NCI-H345 treated with DMSO at 0.1 percent for 48 hours (cell line): Measurements from ENCODE around the gene MFSD2A.
A peak's percentile ranks its signal among the peaks of the same experiment; 100 is the strongest.
"Not testable (repeated sequence)": the region's sequence is repeated elsewhere in the genome, so short reads cannot be mapped to it uniquely, and the experiment has no call there.

ENCODE experiments used
- DNase-seq: peaks from one replicate; lab custom pipeline; 2025; ENCODE audit not compliant: unreplicated experiment; lab: John Stamatoyannopoulos, UW

MFSD2A gene

GRCh38 chr1:39940253-39940652 is 14.7 kb upstream of the MFSD2A start:
- no peak for DNase-seq

DNA sequence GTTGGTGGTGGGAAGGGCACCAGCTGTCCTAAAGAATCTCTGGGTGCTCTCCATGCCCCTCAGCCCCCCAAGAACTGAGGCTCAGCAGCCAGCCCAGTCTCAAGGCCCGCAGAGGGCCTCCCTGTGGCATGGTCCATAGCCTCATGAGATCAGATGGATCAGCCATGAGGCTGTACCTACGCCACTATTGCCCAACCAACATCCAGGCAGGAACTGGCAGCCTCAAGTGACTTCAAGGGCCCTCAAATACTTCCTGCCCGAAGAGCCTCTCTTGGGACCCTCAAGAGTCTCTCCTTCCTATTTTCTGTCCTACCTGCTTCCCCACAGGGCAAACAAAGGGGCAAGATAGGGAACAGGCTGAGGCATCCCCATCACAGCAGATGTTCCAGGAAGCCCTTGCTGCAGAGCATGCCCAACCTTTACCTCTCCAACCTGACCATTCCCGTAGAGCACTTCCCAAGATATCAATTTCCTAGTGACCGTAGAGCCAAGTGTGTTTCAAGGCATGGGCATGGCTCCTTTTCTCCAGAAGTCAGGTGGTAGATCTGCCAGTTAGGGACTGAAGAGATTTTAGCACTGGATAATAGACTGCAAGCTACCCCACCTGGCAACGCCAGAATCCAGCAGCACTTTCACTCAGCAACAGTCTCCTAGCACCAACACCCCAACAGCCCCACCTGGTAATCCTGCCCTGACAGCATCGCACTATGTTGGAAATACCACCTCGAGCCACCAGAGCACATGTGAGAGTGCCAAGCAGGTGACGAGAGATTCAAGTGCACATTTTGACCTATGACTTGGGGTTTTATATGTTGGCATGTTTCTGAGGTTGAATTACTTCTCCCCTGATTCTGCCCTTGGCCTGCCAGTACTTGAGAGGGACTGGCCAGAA is 13.7 kb upstream of the MFSD2A start:
- DNase-seq: no peak

DNA sequence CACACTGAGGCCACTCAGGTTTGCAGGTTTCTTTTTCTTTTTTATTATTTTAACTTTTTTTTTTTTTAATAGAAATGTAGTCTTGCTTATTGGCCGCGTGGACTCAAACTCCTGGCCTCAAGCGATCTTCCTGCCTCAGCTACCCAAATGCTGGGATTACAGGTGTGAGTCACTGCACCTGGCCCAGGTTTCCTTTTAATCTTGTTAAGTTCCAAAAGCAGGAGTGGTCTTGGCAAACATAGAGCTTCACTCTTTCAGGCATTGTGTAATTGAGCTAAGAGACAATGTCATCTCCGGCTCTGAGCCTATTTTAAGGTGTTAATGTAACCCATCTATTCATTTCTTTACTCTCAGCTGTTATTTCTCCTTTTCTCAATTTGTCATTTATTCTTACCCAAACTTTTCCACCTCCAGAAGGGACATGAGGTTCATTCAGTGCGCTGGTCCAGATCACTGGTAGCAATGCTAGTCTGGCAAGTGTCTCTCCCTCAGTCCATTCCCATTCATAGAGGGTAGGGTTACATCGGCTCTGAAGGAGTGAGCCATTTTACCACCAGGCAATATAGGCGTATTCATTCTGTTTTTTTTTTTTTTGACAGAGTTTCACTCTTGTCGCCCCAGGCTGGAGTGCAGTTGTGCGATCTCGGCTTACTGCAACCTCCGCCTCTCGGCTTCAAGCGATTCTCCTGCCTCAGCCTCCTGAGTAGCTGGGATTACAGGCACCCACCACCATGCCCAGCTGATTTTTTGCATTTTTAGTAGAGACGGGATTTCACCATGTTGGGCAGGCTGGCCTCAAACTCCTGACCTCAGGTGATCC is 11.3 kb upstream of the MFSD2A start:
- DNase-seq: no peak

DNA sequence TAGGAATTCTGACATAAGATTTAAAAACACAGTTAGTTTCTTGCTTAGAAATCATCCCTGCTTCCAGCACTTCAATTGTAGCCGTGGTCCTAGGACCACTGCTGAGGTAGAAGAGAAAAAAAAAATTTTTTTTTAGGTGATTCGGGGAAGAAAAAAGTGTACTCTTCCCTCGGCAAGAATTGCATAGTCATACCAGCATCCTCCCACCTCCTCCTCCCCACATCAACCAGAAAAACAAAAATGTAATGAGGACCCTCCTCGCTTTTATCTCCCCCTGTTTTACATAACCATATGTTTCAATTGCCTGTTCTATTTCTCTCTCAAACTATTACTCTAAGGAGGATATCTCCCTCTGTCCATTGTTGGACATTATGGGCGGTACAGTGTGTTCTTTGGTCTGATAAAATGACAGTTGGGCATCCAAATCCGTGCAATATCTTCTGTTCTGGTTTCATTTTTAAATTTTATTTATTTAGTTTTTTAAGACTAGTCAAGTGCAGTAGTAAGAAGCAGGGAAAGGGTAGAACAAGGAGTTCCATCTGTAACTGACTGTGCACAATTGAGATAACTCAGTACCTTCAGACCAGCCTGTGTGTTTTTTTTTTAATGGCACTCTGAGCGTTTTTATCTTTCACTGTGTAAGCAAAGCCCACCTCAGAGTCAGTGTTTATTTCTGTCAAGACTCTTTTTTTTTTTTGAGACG is 10.4 kb upstream of the MFSD2A start:
- no peak for DNase-seq

GRCh38 chr1:39946216-39946615 is 8.7 kb upstream of the MFSD2A start:
- DNase-seq: no peak

- DNase-seq: no peak
These were observed 7.7 kb upstream of the MFSD2A start for GRCh38 chr1:39947260-39947659.

DNA sequence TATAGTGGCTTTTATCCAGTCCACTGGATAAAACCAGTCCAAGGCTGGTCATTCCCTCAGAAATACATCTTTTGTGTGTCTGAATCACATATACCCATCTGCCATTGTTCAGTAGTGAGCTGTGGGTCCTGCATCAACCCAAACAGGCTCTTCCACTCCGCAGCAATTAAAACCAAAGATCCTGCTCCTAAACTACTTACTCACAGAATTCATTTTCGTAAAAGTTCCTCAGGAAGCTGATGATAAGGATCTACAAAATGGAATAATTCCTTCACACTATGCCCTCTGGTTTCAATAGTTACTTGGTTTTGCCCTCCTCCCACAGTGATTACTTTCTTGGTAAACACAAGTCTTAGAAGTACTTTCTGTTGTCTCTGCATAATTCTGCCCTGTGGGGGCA is 5.1 kb upstream of the MFSD2A start:
- DNase-seq: no peak

DNA sequence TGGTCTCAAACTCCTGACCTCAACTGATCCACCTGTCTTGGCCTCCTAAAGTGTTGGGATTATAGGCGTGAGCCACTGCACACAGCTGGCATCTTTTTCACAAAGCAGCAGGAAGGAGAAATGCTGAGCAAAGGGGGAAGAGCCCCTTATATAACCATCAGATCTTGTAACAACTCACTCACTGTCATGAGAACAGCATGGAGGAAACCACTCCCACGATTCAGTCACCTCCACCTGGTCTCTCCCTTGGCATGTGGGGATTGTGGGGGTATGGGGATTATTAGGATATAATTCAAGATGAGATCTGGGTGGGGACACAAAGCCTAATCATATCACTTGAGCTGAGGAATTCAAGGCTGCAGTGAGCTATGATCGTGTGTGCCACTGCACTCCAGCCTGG is 3.0 kb upstream of the MFSD2A start:
- no peak for DNase-seq

DNA sequence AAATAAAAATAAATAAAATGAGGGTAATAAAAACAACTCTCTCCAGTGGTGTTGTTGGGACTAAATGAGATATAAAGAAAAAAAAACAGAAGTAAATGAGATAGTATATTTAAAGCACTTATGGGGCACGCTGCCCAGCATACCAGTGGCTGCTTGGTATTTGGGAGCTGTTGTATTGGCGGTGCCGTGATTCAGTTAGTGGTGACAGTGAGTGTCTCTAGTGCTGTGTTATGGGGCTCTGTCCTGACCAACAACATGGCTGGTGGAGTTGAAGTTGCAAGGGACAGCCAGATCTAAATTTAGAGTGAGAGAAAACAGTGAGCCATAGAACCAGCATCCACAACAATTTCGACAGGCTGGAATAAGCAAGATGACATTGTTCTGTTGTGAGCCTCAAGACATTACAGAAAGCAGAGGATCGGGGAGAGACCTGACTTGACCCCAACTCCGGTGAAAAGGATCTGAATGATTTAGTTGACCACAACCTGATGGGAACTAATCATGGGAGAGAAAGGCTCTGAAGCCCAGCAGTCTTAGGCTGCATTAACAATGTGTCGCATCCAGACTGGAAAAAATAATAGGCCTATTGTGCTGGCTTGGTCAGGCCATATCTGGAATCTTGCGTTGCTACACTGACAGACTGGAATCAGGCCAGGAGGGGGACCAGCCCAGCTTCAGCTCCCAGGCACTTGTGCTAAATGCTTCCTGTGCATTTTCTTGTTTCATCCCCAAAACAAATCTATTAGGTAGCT is 2.4 kb upstream of the MFSD2A start:
- DNase-seq: no peak

DNA sequence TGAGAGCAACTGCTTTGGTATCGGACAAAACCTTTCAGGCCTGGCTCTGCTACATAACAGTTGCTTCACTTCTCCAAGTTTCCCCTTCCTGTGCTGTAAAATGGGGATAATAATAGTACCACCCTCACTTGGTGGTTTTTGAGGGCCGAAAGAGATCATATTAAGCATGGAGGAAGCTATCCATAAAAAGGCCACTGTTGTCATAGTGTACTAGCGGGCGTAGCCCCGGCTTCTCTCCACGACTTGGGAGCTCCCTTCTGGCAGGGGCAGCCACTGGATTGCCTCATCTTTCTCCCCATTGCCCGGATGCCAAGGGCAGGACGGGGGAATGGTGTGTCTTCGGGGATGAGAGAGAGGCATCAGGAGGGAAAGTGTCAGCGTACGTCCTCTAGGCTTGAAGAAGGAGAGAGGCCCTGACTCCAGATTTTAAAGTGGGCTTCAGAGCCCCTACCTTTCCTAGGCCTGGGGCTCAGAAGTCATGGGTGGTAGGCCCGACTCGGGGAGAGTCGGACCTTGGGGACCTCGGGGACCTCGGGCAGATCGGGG is 548 bp upstream of the MFSD2A start:
- no peak for DNase-seq

- DNase-seq: peak; percentile 77
These were observed 898 bp downstream of the MFSD2A start for GRCh38 chr1:39955547-39956539.

GRCh38 chr1:39957299-39958015 is 2.5 kb downstream of the MFSD2A start:
- no peak for DNase-seq

DNA sequence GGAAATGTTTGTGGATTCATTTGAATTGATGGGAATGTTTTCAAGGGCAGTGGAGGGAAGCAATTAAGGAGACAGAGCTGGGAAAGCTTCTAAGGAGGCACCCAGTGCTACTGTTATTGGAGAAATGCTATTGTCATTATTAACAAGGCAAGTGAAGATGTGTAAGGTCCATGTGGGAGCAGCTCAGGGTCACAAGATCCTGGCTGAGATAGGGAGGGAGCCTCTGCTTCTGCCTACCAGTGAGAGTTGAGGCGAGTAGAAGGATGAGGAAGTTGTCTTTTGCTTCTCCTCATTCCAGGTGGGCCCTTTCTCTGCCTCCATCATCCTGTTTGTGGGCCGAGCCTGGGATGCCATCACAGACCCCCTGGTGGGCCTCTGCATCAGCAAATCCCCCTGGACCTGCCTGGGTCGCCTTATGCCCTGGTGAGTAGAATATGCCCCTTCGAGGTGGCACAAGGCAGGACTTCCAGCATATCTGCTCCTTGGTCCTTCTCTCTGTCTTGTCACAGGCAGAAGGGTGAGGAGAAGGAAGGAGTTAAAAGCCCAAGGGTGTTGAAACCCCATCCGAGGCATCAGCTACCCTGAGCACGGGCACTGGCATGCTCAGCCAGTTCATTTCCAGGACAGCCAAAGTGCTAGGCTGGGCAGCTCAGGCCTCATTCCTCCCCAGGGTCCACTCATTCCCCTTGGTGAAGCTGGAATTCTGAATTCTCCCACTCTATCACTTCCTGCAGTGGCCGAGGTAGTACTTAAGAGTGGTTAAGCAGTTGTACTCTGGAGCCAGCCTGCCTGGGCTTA is 3.7 kb downstream of the MFSD2A start:
- no peak for DNase-seq

GRCh38 chr1:39959651-39960333 is 4.8 kb downstream of the MFSD2A start:
- no peak for DNase-seq

DNA sequence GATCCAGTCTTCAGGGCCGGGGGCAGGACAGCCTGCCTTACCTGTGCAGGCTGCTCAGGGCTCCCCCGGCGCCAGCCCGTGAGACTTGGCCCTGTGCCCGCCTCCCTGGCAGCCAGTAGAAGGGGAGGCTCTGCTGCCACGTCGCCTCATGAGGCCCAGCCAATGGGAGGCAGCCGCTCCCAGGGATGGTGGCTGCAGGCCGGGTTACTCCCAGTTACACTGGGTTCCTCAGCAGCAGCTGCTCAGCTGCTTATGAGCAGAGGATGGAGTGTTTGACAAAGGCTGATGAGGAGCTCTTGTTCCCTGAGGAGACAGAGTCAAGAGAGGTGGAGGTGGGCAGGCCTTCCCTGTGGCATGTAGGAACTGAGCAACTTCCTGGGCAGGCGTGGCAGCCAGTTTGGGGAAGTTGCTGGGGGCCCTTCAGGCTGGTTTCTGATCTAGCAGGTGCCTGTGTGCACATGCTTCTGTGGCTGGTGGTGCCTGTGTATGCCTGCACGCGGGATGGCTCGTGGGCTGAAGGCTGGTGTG is 5.5 kb downstream of the MFSD2A start:
- DNase-seq: peak; percentile 94

GRCh38 chr1:39962450-39962825 is 7.5 kb downstream of the MFSD2A start:
- no peak for DNase-seq

GRCh38 chr1:39962964-39963363 is 8.0 kb downstream of the MFSD2A start:
- not testable (repeated sequence) for DNase-seq
